GM21367 (cell line): ENCODE results near the gene SORL1.

ENCODE experiments used
- ATAC-seq: cut with Tn5 transposase; IDR thresholded peaks from one replicate; pipeline ENCODE4 v1.9.1; 2021; ENCODE audit not compliant: unreplicated experiment

SORL1 gene

DNA sequence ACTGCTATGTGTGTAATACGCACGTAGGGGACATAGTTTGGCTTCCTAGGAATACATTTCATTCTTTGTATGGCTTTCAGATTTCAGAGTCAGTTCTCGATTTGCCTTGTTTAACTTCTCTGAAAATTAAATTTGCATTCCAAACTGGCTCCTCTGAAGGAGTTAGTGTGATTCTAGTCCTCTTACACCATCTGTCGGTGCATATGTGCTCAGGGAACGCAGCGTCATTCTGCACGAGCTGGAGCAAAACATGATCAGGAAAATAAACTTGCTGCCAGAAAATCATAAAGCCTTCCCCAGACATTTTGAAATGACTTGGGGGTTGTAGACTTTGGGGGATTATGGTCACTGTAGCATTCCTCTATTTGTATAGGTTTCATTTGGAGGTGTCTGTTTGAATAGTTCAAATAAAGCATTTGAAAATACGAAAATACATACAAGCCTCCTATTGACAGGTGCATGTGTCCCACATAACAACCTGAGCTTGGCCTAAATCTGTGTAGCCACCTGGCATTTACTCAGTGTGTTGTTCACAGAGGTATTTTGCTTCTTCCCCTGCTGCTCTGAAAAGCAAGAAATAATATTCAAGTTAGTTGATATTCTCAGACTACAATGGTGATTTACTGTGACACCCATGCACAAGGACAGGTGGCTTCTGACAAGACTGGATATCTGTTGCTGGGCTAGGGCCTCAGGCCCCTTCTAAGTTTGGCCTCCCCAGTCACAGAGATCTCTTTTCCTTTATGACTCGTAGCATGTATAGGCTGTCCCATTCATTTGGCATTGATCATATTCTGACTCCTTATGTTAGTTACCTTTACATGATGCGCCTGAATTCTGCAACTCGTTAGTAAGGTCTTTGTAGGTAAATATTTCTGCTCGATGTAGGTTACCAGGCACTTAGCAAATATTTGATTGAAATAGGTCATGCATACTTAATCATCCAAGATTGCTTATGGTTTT lies 82.3 kb downstream of the SORL1 start:
- ATAC-seq: no peak

GRCh38 chr11:121535129-121535796 lies 83.1 kb downstream of the SORL1 start:
- no peak for ATAC-seq

GRCh38 chr11:121536126-121536525 lies 84.0 kb downstream of the SORL1 start:
- ATAC-seq: no peak

DNA sequence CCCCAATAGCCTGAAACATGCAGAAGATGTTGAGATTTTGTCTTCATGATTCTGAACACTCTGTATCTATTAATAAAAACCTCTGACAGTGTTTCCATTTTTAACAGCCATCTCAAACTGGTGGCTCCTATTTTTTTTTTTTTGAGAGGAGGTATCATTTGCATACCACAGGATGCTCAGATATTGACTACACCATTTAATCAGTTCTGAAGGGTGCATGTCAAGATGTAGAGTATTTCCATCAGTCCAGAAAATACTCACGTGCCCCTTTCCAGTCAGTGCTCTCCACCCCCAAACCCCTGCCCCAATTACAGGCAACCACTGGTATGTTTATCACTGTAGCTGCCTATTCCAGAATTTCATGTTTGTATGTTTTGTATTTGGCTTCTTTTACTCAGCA lies 85.9 kb downstream of the SORL1 start:
- ATAC-seq: peak; percentile 72

GRCh38 chr11:121539000-121539399 lies 86.9 kb downstream of the SORL1 start:
- ATAC-seq: no peak

- no peak for ATAC-seq
These were observed 88.5 kb downstream of the SORL1 start for GRCh38 chr11:121540627-121541026.

DNA sequence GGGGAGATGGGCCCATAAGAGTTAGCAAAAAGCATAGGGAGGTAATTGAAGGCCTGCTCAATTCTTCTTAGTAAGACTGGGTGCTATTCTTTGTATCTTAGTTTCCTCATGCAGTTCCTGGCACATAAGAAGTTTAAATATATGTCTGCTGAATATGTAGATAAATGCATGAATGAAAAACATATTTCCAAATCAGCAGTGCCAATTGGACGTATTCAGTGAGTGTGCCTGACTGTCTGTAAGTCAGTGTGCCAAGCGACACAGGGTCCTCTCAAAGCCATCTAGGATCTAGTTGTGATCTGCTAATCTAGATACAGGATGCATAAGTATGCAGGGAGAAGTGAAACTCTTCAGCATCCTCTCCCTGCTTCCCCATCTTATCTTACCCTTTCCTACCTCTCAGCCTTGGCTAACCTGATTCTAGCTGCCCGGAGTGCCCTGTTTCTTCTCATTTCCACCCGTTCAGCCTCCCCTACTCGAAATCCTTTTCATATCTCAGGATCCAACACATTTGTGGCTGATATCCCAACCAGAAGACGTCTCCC lies 91.8 kb downstream of the SORL1 start:
- ATAC-seq: no peak

- ATAC-seq: no peak
These were observed 92.8 kb downstream of the SORL1 start for GRCh38 chr11:121544956-121545355.

GRCh38 chr11:121547574-121547973 lies 95.5 kb downstream of the SORL1 start:
- no peak for ATAC-seq

DNA sequence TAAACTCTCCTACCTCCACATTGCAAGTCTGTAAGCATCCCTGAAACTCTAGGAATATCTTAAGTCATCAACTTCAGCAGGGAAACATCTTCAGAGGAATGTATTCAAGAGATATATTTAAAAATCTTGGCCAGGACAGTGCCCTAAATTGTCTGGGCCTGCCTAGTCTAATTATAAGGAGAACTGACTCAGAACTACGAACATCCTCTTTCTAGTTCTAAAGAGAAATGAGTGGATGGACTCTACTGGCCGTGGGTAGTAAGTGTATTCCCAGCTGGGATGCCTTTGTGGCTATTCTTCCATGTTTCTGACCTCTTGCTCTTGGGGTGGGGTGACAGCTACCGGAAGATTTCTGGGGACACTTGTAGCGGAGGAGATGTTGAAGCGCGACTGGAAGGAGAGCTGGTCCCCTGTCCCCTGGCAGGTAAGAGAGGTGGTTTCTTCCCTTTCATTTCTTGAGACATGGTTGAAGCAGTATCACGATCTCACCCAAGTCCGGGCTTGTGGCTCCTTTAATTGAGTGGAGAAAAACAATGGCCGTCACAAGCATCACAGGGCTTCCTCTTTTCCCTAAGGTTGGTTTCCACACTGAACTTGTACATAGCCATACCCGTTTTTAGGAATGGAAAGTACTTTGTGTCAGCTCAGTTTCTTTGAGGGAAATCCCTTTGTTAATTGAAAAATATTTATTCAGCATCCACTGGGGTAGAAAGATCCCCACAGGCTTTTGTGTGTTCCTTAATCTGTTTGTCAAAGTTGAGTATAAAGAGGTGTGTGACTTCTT lies 98.3 kb downstream of the SORL1 start:
- ATAC-seq: no peak

- no peak for ATAC-seq
These were observed 99.3 kb downstream of the SORL1 start for GRCh38 chr11:121551463-121551862.

- ATAC-seq: no peak
These were observed 100.0 kb downstream of the SORL1 start for GRCh38 chr11:121552154-121552553.

- ATAC-seq: no peak
These were observed 100.5 kb downstream of the SORL1 start for GRCh38 chr11:121552644-121553043.

DNA sequence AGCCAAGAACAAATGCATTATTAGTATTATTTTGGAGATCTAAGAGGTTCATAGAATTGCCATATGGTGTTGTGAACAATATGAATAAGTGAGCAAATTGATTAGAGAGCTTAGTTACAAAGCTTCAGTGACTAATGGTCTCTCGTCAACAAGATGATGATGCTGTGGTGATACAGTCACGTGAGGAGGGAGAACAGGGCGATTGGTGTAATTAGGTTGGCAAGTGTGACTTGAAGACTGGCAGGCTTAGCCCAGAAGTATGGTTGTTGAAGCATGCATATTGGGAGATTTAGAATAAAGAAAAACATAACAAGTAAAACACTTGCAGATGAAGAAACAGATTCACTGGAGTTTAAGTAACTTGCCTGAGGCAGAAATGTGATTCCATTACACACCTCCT lies 101.3 kb downstream of the SORL1 start:
- ATAC-seq: no peak

- no peak for ATAC-seq
These were observed 101.7 kb downstream of the SORL1 start for GRCh38 chr11:121553806-121554205.

DNA sequence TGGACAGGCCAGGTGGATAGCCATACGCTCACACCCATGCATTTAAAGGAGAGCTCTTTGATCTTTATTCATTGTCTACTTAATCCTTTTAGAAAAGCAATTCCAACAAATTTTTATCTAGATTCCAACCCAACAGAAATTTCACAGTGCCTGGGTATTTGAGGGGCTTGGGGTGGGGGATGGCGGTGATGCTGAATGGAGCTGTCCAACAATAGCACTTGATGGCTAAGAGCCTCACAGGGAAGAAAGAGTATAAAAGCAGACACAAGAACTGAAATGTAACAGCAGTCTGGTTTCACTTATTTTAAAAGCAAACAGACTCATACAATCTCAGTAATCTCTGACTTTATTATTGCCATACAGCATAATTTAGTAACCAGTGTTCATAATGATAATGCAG lies 102.4 kb downstream of the SORL1 start:
- no peak for ATAC-seq

DNA sequence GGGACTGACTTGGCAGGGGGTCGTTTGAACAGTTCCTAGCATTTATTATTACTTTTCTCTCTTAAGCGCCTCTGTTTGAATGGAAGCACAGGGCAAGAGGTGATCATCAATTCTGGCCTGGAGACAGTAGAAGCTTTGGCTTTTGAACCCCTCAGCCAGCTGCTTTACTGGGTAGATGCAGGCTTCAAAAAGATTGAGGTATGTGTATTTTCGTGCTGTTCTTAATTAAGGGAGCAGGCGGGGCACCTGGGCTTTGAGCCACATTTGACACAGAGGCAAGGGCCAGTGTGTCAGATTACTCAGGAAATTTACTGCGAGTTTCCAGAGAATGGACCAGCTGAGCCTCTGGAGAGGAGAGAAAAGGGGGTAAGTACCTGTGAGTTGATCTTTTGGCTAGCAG lies 103.0 kb downstream of the SORL1 start:
- ATAC-seq: no peak

GRCh38 chr11:121556937-121557336 lies 104.8 kb downstream of the SORL1 start:
- no peak for ATAC-seq

- peak; percentile 66 for ATAC-seq
These were observed 105.2 kb downstream of the SORL1 start for GRCh38 chr11:121557348-121557747.

- ATAC-seq: no peak
These were observed 107.6 kb downstream of the SORL1 start for GRCh38 chr11:121559606-121560200.

GRCh38 chr11:121560236-121560635 lies 108.1 kb downstream of the SORL1 start:
- ATAC-seq: no peak
